Retinal pigment epithelial cell (primary cell): ENCODE measurements around the gene FOXC1.

ENCODE experiments used
- DNase-seq: peaks from one replicate; pipeline ENCODE4 v3.0.0-alpha.2; 2010; ENCODE audit warnings: low read depth
- H3K4me3 ChIP-seq: 2 replicates; pipeline ENCODE4 v1.5.1; 2011; ENCODE audit warnings: mild to moderate bottlenecking, low read length, control low read depth, moderate library complexity
- CTCF ChIP-seq: conservative IDR thresholded peaks from 2 replicates; pipeline ENCODE4 v1.5.1; 2011; ENCODE audit warnings: low read depth, low read length, control low read depth, inconsistent platforms

The FOXC1 gene

DNA sequence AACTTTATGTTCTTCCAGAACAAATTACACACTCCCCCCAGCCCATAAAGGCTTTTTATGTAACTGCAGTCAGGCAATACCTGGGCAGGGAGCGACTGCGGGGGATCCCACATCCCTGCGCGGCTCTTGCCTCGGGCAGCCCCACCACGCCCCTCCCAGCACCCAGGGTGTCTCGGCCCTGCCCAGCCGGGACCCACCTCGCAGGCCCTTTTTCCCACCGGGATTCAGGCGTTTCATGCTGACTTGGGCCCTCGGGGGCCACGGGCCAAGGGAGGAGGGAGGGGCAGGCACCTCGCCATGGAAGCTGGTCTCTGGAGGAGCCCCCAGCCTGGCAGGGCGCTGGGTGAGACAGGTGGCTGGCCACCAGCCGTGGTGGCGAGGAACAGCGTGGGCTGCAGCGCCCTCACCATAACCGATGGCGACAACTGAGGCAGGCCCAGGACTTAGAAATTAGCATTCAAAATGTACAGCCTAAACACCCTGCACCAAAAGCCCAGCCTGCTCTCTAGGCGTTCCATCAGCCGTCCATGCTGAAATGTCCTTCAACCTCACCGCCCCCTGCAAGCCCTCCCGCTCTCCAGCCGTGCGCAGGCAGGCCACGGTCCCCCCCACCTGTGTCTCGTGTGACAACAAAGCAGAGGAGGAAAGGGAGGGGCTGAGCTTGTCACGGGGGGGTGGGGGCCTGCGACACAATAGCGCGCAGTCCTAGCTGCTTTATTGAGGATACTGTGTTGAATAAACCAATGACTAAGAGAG, 15.1 kb upstream of the FOXC1 start:
- DNase-seq = no peak
- H3K4me3 ChIP-seq = no peak overlapping the region
- TF ChIP-seq CTCF = no peak

- no peak overlapping the region for H3K4me3 ChIP-seq
- TF ChIP-seq CTCF = no peak
- no peak for DNase-seq
These were observed 14.2 kb upstream of the FOXC1 start for GRCh38 chr6:1595271-1596087.

DNA sequence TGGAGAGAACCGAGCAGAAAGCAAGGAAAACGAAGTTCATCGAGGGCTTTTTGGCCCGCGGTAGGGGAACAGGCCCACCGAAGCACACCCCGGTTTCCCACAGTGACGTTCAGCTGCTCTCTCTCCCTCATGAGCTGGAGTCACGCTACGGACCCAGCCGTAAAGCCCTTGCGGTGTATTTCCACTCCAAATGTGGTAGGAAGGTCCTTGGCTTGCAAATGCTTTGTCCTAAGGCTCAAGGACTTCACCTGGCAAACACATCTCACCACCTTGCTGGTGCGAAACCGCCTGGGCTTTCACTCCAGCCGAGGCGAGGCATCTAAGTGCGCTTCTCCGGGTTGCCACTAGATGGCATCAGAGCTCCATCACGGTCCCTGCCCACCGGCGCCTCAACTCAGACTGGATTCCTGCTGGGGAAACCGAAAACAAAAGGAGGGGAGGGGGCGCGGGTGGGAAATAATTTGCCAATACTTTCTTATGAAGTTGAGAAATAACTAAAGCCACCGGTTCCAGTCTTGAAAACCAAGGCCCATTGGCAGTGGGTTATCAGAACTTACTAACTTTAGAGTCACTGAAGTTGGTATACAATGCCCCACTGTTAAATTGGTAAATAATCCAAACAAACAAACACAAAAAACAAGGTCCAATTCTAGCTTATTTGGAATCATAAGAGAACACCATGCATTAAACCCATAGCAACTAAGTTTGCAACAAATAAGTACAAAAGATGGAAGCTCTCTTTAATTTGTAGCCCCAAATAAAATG, 13.4 kb upstream of the FOXC1 start:
- TF ChIP-seq CTCF = peak; percentile 89
- DNase-seq = no peak
- no peak overlapping the region for H3K4me3 ChIP-seq

GRCh38 chr6:1597121-1597744, 12.5 kb upstream of the FOXC1 start:
- DNase-seq = no peak
- no peak overlapping the region for H3K4me3 ChIP-seq
- no peak for TF ChIP-seq CTCF

DNA sequence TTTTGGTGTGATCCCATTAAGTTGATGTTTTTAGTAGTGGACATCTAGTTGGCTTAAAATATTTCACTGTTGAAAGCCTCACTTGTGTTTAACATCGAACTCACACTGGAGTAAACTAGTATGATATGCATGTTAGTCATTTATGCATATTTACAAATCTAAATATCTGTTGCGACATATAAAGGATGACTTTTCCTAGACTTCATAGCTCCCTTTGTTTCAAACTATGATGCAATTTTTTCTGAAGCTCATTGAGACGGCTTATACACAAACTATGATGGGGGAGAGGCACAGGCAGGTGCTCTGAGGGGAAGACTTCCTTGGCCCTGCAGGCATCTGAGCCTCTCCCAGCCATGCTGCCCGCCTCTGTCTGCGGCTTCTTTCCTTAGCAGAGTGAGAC, 11.8 kb upstream of the FOXC1 start:
- no peak for TF ChIP-seq CTCF
- no peak overlapping the region for H3K4me3 ChIP-seq
- DNase-seq = no peak

- DNase-seq = no peak
- TF ChIP-seq CTCF = no peak
- no peak overlapping the region for H3K4me3 ChIP-seq
These were observed 11.3 kb upstream of the FOXC1 start for GRCh38 chr6:1598433-1598832.
